Amygdala (tissue), 56 donors: ENCODE measurements around the gene TDP1.

Source experiments
- DNase-seq, 56 donors: peaks; one replicate each; lab custom pipeline; 2025; lab: John Stamatoyannopoulos, UW

TDP1 gene

GRCh38 chr14:89936654-89937185 lies 19.0 kb upstream of the TDP1 start:
- no peak for DNase-seq

DNA sequence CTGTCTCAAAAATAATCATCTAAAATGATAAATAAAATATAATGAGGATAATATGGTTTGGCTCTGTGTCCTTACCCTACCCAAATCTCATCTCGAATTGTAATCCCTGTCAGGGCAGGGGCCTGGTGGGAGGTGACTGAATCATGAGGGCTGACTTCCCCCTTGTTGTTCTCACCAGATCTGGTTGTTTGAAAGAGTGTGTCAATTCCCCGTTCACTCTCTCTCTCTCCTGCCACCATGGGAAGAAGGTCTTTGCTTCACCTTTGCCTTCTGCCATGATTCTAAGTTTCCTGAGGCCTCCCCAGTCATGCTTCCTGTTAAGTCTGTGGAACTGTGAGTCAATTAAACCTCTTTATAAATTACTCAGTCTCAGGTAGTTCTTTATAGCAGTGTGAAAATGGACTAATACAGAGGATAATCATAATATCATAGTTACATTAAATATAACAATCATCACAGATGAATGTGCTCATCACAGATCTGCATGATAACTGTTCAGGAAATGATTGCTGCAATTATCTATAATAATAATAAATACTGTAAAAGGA lies 13.8 kb upstream of the TDP1 start:
- DNase-seq, result no peak

DNA sequence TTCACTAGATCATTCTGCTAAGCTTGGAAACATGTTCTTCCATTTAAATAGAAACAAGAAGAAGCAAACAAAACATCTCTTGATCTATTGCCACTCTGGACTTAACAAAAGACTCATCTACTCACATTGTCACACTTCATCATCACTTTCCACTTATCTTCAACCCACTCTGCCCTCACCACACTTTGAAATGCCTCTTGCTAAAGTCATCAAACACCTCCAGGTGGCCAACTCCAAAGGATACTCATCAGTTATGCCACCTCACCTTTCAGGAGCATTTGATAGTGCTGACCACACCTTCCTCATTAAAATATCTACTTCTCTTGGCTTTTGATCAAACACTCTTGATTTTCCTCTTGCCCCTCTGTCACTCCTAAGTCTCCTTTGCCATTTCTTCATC lies 8.4 kb upstream of the TDP1 start:
- DNase-seq, result no peak

GRCh38 chr14:89952576-89952975 lies 3.2 kb upstream of the TDP1 start:
- no peak for DNase-seq

DNA sequence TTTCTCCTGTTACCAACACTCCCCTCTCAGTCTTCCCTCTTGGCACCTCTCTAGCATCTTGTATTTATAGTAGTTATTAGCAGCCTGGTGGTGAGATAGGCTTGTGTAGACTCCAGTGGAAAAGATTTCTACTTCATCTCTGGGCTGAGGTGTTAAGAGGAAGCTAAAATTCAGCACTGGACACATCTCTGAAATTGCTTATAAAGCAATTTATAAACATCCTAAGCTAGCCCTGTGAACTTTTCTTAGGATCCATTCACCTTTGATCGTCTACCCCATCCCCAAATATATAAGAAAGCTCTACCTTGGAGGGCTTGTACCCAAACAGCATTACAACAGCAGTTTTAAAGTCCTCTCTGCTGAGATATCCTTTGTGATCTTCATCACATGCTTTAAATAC lies 2.1 kb upstream of the TDP1 start:
- no peak for DNase-seq

DNA sequence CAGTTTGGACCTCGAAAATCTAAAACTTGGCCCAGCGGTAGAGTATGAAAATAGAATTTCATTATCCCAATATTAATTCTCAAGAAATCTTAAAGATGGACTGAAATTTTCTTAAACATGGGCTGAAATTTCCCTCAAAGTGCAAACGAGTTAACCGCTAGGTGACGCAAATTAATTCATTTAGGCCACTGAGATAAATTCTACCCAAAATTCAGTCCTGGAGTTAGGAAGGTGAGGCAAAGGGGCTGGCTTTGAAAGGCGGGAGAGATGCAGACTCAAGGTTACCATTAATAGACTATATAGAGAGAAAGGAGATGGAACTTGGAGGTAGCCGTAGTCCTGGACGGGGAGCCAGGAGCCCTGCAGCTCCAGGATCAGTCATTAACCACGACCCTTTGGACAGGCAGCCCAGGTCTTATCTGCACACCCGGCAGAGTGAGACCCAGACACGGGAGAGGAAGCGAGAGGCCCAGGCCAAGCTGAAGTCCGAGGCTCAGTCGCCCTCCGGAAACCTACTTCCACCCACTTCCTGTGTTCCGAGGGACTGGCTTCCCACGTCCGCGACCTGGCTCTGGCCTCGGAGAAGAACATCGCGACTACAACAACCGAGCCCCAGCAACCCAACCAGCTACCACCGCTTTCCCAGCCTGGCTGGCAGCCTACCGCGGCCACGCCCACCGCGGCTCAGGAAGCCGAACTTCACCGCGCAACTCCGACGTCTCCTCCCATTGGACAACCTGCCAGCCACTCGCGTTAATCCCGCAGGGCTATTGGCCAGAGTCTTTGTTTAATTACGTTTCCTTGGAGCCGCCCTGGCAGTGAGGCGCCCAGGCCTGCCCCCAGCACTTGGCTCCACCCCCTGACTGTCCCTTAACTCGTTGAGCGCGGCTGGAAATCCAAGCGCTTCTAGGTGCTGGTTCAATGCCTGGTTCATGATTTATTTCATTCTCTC lies 1.4 kb upstream of the TDP1 start, which contains the start of gene EFCAB11:
TSS of gene EFCAB11 (minus strand) at position 661 of the 952 bp plus-strand sequence. CDS start at position 591, 70 bp downstream.
- DNase-seq, result peak; percentile 81 to 99 (median 96)

GRCh38 chr14:89955022-89955744 lies 544 bp upstream of the TDP1 start:
- peak in 7 of 56 donors; percentile 39 to 62 (median 51) for DNase-seq

DNA sequence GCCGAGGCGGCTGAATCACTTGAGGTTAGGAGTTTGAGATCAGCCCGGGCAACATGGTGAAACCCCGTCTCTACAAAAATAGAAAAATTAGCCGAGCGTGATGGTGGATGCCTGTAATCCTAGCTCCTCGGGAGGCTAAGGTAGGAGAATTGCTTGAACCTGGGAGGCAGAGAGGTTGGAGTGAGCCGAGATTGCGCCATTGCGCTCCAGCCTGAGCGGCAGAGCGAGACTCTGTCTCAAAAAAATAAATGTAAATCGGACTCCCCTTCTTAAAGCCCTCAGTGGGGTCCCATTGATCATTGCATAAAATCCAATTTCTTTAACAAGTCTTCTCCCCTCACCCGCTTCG lies 908 bp downstream of the TDP1 start:
- DNase-seq, result no peak

DNA sequence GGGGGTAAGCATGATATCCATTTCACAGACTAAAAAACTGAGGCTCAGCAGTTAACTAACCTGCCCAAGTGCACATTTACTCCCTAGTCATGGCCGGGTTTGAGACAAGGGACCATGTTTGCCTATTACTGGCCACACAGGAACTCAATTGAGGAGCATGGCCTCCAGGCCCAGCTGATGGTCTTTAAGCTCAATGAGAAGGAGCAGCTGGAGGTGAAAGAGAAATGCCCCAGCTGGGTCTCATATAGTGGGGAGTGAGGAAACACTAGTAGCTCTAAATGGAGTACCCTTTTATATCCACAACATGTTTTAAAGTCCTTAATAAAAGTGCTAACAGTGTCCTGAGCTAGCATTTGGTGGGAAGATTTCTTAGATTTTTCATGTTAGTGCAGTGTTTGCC lies 1.6 kb downstream of the TDP1 start:
- no peak for DNase-seq

- peak in 33 of 56 donors; percentile 1 to 60 (median 20) for DNase-seq
These were observed 2.1 kb downstream of the TDP1 start for GRCh38 chr14:89957791-89958190.

GRCh38 chr14:89958966-89959365 lies 3.2 kb downstream of the TDP1 start:
- DNase-seq, result no peak

- DNase-seq, result no peak
These were observed 4.2 kb downstream of the TDP1 start for GRCh38 chr14:89959853-89960445.

DNA sequence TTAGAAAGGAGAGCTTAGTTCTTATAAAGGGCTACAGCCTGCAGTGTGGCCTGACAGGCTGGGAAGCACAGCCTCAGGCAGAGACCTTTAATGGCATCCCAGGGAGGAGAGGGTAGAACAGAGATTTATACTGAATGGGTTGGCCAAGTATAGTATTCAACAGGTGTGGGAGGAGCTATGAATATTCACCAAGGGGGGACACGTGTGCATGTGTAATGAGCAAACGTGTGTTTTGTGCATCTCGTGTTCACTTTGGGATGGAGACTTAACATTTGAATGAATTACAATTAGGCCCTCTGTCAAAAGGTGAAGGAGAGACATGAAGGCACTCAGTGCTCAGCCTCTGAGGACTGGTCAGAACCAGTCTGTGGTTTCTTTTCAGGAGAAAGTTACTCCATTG lies 5.2 kb downstream of the TDP1 start:
- DNase-seq, result no peak

- DNase-seq, result no peak
These were observed 7.7 kb downstream of the TDP1 start for GRCh38 chr14:89963288-89963978.

GRCh38 chr14:89965839-89966238 lies 10.1 kb downstream of the TDP1 start:
- DNase-seq, result no peak

GRCh38 chr14:89973234-89973823 lies 17.6 kb downstream of the TDP1 start:
- DNase-seq, result peak in 52 of 56 donors; percentile 6 to 86 (median 46)

- peak in 46 of 56 donors; percentile 1 to 82 (median 36) for DNase-seq
These were observed 21.9 kb downstream of the TDP1 start for GRCh38 chr14:89977668-89978067.

- no peak for DNase-seq
These were observed 22.9 kb downstream of the TDP1 start for GRCh38 chr14:89978656-89979055.

GRCh38 chr14:89983375-89983774 lies 27.6 kb downstream of the TDP1 start:
- DNase-seq, result no peak
